GM12878 (cell line): ENCODE data around the gene NTMT2. TPM values are rescaled to one million over a fixed set of nuclear protein-coding genes. Genes with fewer than 3 reads are reported as not detected.
A peak's percentile ranks its signal among the peaks of the same experiment; 100 is the strongest.

ENCODE experiments used
- ATAC-seq: fragments of 200-7000 bp; cut with Tn5 transposase; 3 replicates; pipeline ENCODE4 v1.9.1; 2020; ENCODE audit warnings: mild to moderate bottlenecking, moderate library complexity
- BruUV-seq: library from RNA; stranded (reverse); fragments of 400-500 nt; replicated peaks from 2 replicates; lab custom pipeline; 2021; lab: Mats Ljungman, UMichigan
- CTCF ChIA-PET: fragments of 300-600 bp; sonication (Branson Sonifier 250); formaldehyde crosslinking; extraction: SDS; loops from one replicate; lab custom pipeline; 2021; ENCODE audit warnings: inconsistent platforms; lab: Yijun Ruan, JAX
- POLR2A ChIA-PET: fragments of 350-600 bp; formaldehyde crosslinking; extraction: SDS; loops from one replicate; lab custom pipeline; 2021; ENCODE audit warnings: inconsistent platforms; lab: Charles Lee
- RAD21 ChIA-PET: fragments of 300-600 bp; sonication (Branson Sonifier 250); formaldehyde crosslinking; loops from one replicate; lab custom pipeline; 2023; ENCODE audit warnings: antibody characterized with exemption; ENCODE audit not compliant: unreplicated experiment; lab: Charles Lee
- SMC1A ChIA-PET: fragments of 300-600 bp; sonication (Branson Sonifier 250); formaldehyde crosslinking; loops from one replicate; lab custom pipeline; 2023; ENCODE audit not compliant: unreplicated experiment, uncharacterized antibody; lab: Charles Lee
- DNase-seq: peaks from one replicate; pipeline ENCODE4 v3.0.0-alpha.2; 2011; ENCODE audit warnings: low read depth, low spot score
- FAIRE-seq: peaks from 3 replicates; lab custom pipeline; 2011; peaks lifted over from hg19 to GRCh38; lab: Jason Lieb, UNC
- H2AFZ ChIP-seq: 2 replicates; pipeline ENCODE4 v1.6.0; 2011; ENCODE audit warnings: low read depth, low read length, control low read depth; ENCODE audit not compliant: control insufficient read depth
- H3K27ac ChIP-seq: 2 replicates; pipeline ENCODE4 v1.5.1; 2011; ENCODE audit warnings: control low read depth; ENCODE audit not compliant: control insufficient read depth, insufficient read depth
- H3K27me3 ChIP-seq, 2 experiments: replicated peaks in 1 of 2; 2 replicates each; pipeline versions ENCODE4 v1.6.0 to v1.6.1; 2011; ENCODE audit warnings: low read length in 1 of 2; ENCODE audit not compliant: control insufficient read depth in 2 of 2, insufficient read depth in 2 of 2
- H3K36me3 ChIP-seq, 2 experiments: 2 replicates each; pipeline ENCODE4 v1.5.1; 2011; ENCODE audit warnings: low read length in 1 of 2; ENCODE audit not compliant: control insufficient read depth in 2 of 2, insufficient read depth in 2 of 2
- H3K4me1 ChIP-seq: 2 replicates; pipeline ENCODE4 v1.6.1; 2011; ENCODE audit warnings: mild to moderate bottlenecking, low read length, moderate library complexity, mixed read lengths; ENCODE audit not compliant: control insufficient read depth, insufficient read depth
- H3K4me2 ChIP-seq: 2 replicates; pipeline ENCODE4 v1.6.0; 2011; ENCODE audit warnings: control low read depth; ENCODE audit not compliant: control insufficient read depth, insufficient read depth
- H3K4me3 ChIP-seq: fragments of 200-600 bp; sonication (generic); 2 replicates; pipeline ENCODE4 v1.5.1; 2016
- H3K79me2 ChIP-seq: 2 replicates; pipeline ENCODE4 v1.6.0; 2011; ENCODE audit warnings: low read length; ENCODE audit not compliant: control insufficient read depth, insufficient read depth
- H3K9ac ChIP-seq: 2 replicates; pipeline ENCODE4 v1.8.0; 2011; ENCODE audit warnings: low read length, control low read depth, mixed read lengths; ENCODE audit not compliant: control insufficient read depth, insufficient read depth
- H3K9me3 ChIP-seq: replicated peaks from 3 replicates; pipeline ENCODE4 v1.5.1; 2011; ENCODE audit warnings: mild to moderate bottlenecking, low read length; ENCODE audit not compliant: control insufficient read depth, insufficient read depth
- H4K20me1 ChIP-seq: 2 replicates; pipeline ENCODE4 v1.6.0; 2011; ENCODE audit not compliant: control insufficient read depth, insufficient read depth
- HCFC1 ChIP-seq: fragments of 150-350 bp; IDR thresholded peaks from 2 replicates; pipeline ENCODE4 v1.6.1; 2014; ENCODE audit warnings: low read length
- SIX5 ChIP-seq: IDR thresholded peaks from 2 replicates; pipeline ENCODE4 v1.6.1; 2011; ENCODE audit warnings: mild to moderate bottlenecking, low read depth, low read length, moderate library complexity; ENCODE audit not compliant: severe bottlenecking
- ZBTB33 ChIP-seq: fragments of 450-650 bp; IDR thresholded peaks from 2 replicates; pipeline ENCODE4 v1.6.1; 2017; ENCODE audit warnings: mild to moderate bottlenecking
- WGBS: methylation state at CpG from one replicate; pipeline ENCODE4 v1.1.6; 2016; ENCODE audit warnings: low lambda C conversion rate; ENCODE audit not compliant: insufficient replicate concordance, insufficient coverage; ENCODE audit errors: missing lambda C conversion rate; 5-methylcytosine and 5-hydroxymethylcytosine counted together
- in situ Hi-C: fragments of 300-500 bp; cut with MboI; formaldehyde crosslinking; loops from 9 replicates; pipeline ENCODE4 v1.14.3; 2018; ENCODE audit warnings: mixed read lengths
- intact Hi-C: fragments of 100-400 bp; cut with micrococcal nuclease; formaldehyde crosslinking; loops from one replicate; pipeline ENCODE4 v1.14.2; 2022; ENCODE audit not compliant: unreplicated experiment
- polyA plus RNA-seq, 11 experiments: library from polyadenylated mRNA; depleted of rRNA in 4 of 11; unstranded in 6 of 11; stranded (reverse) in 5 of 11; fragments of >200 nt; fragmentation: Nextera tagmentation in 4 of 11; fragmentation: Illumina TruSeq in 1 of 11; extraction: Ambion mirVana in 4 of 11; extraction: Trizol in 1 of 11; gene quantifications; 1 replicate in 1 of 11; 2 replicates in 10 of 11; pipeline versions ENCODE4 v1.2.1 to v1.2.3, GENCODE V29; 2011 to 2016; ENCODE audit warnings: inconsistent platforms in 2 of 11, missing spikeins in 2 of 11, low read depth in 1 of 11
- total RNA-seq, 4 experiments: library from RNA; depleted of rRNA in 3 of 4; stranded (reverse); fragments of >200 nt in 3 of 4; fragmentation: Illumina TruSeq in 1 of 4; extraction: Trizol in 1 of 4; gene quantifications; 2 replicates each; pipeline versions ENCODE4 v1.2.1 to v1.2.3, GENCODE V29; 2013 to 2021
- TF ChIP-seq, protein P1 (sequence below): fragments of 450-650 bp; formaldehyde crosslinking; IDR thresholded peaks from 2 replicates; pipeline ENCODE4 v1.5.0; 2022; ENCODE audit warnings: mild to moderate bottlenecking, missing genetic modification characterization

The NTMT2 gene
- total and polyA plus RNA-seq, 10 of the 15 experiments (the other 5 are each of a cell fraction or from before 2014, with no cell fraction given), result not detected

DNA sequence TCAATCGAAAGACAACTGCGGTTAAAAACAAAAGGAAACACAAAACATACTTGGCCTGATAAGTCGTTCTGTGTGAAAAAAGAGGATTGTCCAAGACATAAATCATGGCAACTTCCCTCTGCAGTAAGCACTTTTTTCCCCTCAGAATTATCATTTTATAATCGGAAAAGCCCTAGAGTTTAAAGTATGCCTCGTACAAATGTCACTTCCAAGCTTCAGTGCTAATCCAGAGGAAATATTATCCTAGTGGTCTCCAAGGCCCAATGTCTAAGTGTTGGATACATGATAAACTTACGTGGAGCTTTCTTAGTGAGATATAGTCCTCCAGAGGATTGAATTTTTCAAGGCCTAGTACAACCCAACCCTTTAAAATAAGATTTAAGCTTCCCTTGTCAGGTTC, 11.2 kb upstream of the NTMT2 start:
- Histone ChIP-seq H3K9ac (no peak overlapping the region), H3K27me3 (no peaks in the 10 kb centered on the region), H3K27ac (no peak overlapping the region), H3K4me1 (no peaks in the 10 kb centered on the region), H3K36me3 (no peaks in the 10 kb centered on the region), H2AFZ (no peak overlapping the region), H3K4me3 (no peak overlapping the region), H4K20me1 (no peaks in the 10 kb centered on the region), H3K9me3 (no peaks in the 10 kb centered on the region), H3K79me2 (no peaks in the 10 kb centered on the region), H3K4me2 (no peak overlapping the region)
- 58% methylated on average over 6 of the region's 6 CpGs for WGBS
- intact Hi-C loops (no loop called here), in situ Hi-C loops (no loop called here)
- ChIA-PET CTCF (interaction anchor here (0.7 kb wide), 1 partner anchor 36 kb away, joined by 3 read pairs; no protein-coding TSS in a partner anchor), POLR2A (no interaction called here), RAD21 (interaction anchor here (0.6 kb wide), 1 partner anchor 469 kb away, joined by 3 read pairs; no protein-coding TSS in a partner anchor), SMC1A (interaction anchor here (0.8 to 2.1 kb wide), 7 partner anchors 10 to 49 kb away, joined by 3 to 6 read pairs (median 4); no protein-coding TSS in a partner anchor)
- FAIRE-seq (peak; percentile 38), ATAC-seq (no peak), DNase-seq (no peak)
- BruUV-seq, result no TSS peak
- TF ChIP-seq, protein P1, sequence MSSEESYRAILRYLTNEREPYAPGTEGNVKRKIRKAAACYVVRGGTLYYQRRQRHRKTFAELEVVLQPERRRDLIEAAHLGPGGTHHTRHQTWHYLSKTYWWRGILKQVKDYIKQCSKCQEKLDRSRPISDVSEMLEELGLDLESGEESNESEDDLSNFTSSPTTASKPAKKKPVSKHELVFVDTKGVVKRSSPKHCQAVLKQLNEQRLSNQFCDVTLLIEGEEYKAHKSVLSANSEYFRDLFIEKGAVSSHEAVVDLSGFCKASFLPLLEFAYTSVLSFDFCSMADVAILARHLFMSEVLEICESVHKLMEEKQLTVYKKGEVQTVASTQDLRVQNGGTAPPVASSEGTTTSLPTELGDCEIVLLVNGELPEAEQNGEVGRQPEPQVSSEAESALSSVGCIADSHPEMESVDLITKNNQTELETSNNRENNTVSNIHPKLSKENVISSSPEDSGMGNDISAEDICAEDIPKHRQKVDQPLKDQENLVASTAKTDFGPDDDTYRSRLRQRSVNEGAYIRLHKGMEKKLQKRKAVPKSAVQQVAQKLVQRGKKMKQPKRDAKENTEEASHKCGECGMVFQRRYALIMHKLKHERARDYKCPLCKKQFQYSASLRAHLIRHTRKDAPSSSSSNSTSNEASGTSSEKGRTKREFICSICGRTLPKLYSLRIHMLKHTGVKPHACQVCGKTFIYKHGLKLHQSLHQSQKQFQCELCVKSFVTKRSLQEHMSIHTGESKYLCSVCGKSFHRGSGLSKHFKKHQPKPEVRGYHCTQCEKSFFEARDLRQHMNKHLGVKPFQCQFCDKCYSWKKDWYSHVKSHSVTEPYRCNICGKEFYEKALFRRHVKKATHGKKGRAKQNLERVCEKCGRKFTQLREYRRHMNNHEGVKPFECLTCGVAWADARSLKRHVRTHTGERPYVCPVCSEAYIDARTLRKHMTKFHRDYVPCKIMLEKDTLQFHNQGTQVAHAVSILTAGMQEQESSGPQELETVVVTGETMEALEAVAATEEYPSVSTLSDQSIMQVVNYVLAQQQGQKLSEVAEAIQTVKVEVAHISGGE, result no peak
- no peak for TF ChIP-seq HCFC1
- no peak for TF ChIP-seq ZBTB33
- no peak for TF ChIP-seq SIX5
